B cell (primary cell): Measurements from ENCODE around the gene KDM5B. TPM values are rescaled to one million over a fixed set of nuclear protein-coding genes. Genes with fewer than 3 reads are reported as not detected.
A peak's percentile ranks its signal among the peaks of the same experiment; 100 is the strongest.

Source experiments
- ATAC-seq: fragments of 200-7000 bp; cut with Tn5 transposase; one replicate; pipeline ENCODE4 v1.10.0; 2021; ENCODE audit warnings: low read depth, mild to moderate bottlenecking, moderate number of reproducible peaks, moderate library complexity
- CTCF ChIA-PET: fragments of 350-600 bp; sonication (Branson Sonifier 250); formaldehyde crosslinking; loops from one replicate; lab custom pipeline; 2021; ENCODE audit warnings: antibody characterized with exemption, inconsistent platforms; lab: Charles Lee
- POLR2A ChIA-PET: fragments of 350-600 bp; sonication (Branson Sonifier 250); formaldehyde crosslinking; loops from one replicate; lab custom pipeline; 2021; ENCODE audit warnings: antibody characterized with exemption; lab: Charles Lee
- DNase-seq: peaks from one replicate; pipeline ENCODE4 v3.0.0; 2013
- H2AFZ ChIP-seq: 2 replicates; pipeline ENCODE4 v1.6.1; 2012; ENCODE audit warnings: mild to moderate bottlenecking, low read depth, low read length; ENCODE audit not compliant: insufficient read depth, poor library complexity, severe bottlenecking
- H3K27ac ChIP-seq, 2 donors: 1 replicate in 1 of 2; 2 replicates in 1 of 2; pipeline ENCODE4 v1.5.1; 2012 to 2013; ENCODE audit warnings: low read length in 2 of 2, mild to moderate bottlenecking in 2 of 2, moderate library complexity in 1 of 2
- H3K27me3 ChIP-seq, 4 experiments: fragments of 200-600 bp in 1 of 4; sonication (generic) in 1 of 4; replicated peaks in 1 of 4; 1 replicate in 2 of 4; 2 replicates in 2 of 4; pipeline versions ENCODE4 v1.6.1 to v1.7.0; 2013 to 2016; ENCODE audit warnings: low read length in 3 of 4, mild to moderate bottlenecking in 2 of 4, mixed read lengths in 1 of 4, moderate library complexity in 1 of 4; ENCODE audit not compliant: insufficient read depth in 4 of 4, control insufficient read depth in 3 of 4; ENCODE audit errors: control extremely low read depth in 1 of 4
- H3K36me3 ChIP-seq, 2 experiments: replicated peaks in 1 of 2; 1 replicate in 1 of 2; 2 replicates in 1 of 2; pipeline versions ENCODE4 v1.6.1 to v1.7.1; 2013; ENCODE audit warnings: low read length in 1 of 2; ENCODE audit not compliant: insufficient read depth in 2 of 2, control insufficient read depth in 1 of 2; ENCODE audit errors: control extremely low read depth in 1 of 2, extremely low read depth in 1 of 2
- H3K4me1 ChIP-seq, 2 donors: fragments of 200-600 bp in 1 of 2; sonication (generic) in 1 of 2; 1 replicate in 1 of 2; 2 replicates in 1 of 2; pipeline versions ENCODE4 v1.5.1 to v1.6.1; 2013 to 2017; ENCODE audit warnings: low read length in 2 of 2; ENCODE audit not compliant: control insufficient read depth in 2 of 2, insufficient read depth in 2 of 2
- H3K4me2 ChIP-seq: replicated peaks from 2 replicates; pipeline ENCODE3; 2012; ENCODE audit warnings: mild to moderate bottlenecking, low read depth, low read length; ENCODE audit not compliant: poor library complexity, severe bottlenecking
- H3K4me3 ChIP-seq, 5 experiments: fragments of 200-600 bp in 1 of 5; sonication (generic) in 1 of 5; 1 replicate in 3 of 5; 2 replicates in 2 of 5; pipeline versions ENCODE4 v1.5.1 to v1.7.0; 2011 to 2016; ENCODE audit warnings: low read length in 4 of 5, mild to moderate bottlenecking in 4 of 5, low read depth in 2 of 5, control low read depth in 1 of 5, moderate library complexity in 1 of 5; ENCODE audit not compliant: insufficient read depth in 1 of 5; ENCODE audit errors: control extremely low read depth in 1 of 5, extremely low read depth in 1 of 5
- H3K79me2 ChIP-seq: fragments of 200-600 bp; sonication (generic); one replicate; pipeline ENCODE4 v1.6.0; 2016; ENCODE audit warnings: low read length; ENCODE audit not compliant: control insufficient read depth, insufficient read depth
- H3K9ac ChIP-seq: fragments of 200-600 bp; sonication (generic); 2 replicates; pipeline ENCODE4 v1.6.1; 2017; ENCODE audit warnings: mild to moderate bottlenecking, low read length, moderate library complexity
- H3K9me3 ChIP-seq, 3 donors: one replicate each; pipeline versions ENCODE4 v1.6.1 to v1.7.1; 2013; ENCODE audit warnings: low read length in 2 of 3; ENCODE audit not compliant: control insufficient read depth in 2 of 3, insufficient read depth in 1 of 3; ENCODE audit errors: control extremely low read depth in 1 of 3
- H4K20me1 ChIP-seq: 2 replicates; pipeline ENCODE4 v1.6.0; 2012; ENCODE audit warnings: mild to moderate bottlenecking, low read length; ENCODE audit not compliant: insufficient read depth, control insufficient read depth, poor library complexity, severe bottlenecking
- H3K27ac Mint-ChIP-seq: one replicate; pipeline ENCODE4 v1.8.0; 2021; ENCODE audit warnings: mixed read lengths
- H3K27me3 Mint-ChIP-seq: one replicate; pipeline ENCODE4 v1.8.0; 2021; ENCODE audit warnings: mixed read lengths
- H3K4me1 Mint-ChIP-seq: one replicate; pipeline ENCODE4 v1.8.0; 2021; ENCODE audit warnings: mixed read lengths
- H3K4me3 Mint-ChIP-seq: one replicate; pipeline ENCODE4 v1.8.0; 2021; ENCODE audit warnings: mixed read lengths
- H3K9me3 Mint-ChIP-seq: one replicate; pipeline ENCODE4 v1.8.0; 2022; ENCODE audit warnings: mixed read lengths; ENCODE audit not compliant: insufficient read depth
- CTCF ChIP-seq: fragments of 200-600 bp; IDR thresholded peaks from one replicate; pipeline ENCODE4 v1.8.0; 2022; ENCODE audit warnings: antibody characterized with exemption, mild to moderate bottlenecking
- EZH2 ChIP-seq: IDR thresholded peaks from 2 replicates; pipeline ENCODE4 v1.6.1; 2012; ENCODE audit warnings: borderline replicate concordance, low read depth, mild to moderate bottlenecking, moderate library complexity, low read length; ENCODE audit not compliant: insufficient read depth, poor library complexity, severe bottlenecking
- WGBS: methylation state at CpG from one replicate; pipeline ENCODE4 v1.1.5; 2013; ENCODE audit warnings: missing lambda C conversion rate; ENCODE audit not compliant: insufficient coverage; 5-methylcytosine and 5-hydroxymethylcytosine counted together
- intact Hi-C: fragments of 100-400 bp; cut with micrococcal nuclease; formaldehyde crosslinking; loops from one replicate; pipeline ENCODE4 v1.10.0; 2022
- polyA plus RNA-seq: library from polyadenylated mRNA; depleted of rRNA; stranded (reverse); fragments of >200 nt; gene quantifications from 2 replicates; pipeline ENCODE4 v1.2.3, GENCODE V29; 2012
- total RNA-seq, 2 donors: library from RNA; stranded (reverse); fragments of 120-200 nt in 1 of 2; gene quantifications; 1 replicate in 1 of 2; 2 replicates in 1 of 2; pipeline versions ENCODE4 v1.2.3 to v1.2.4, GENCODE V29; 2013 to 2022

Gene KDM5B
- total and polyA plus RNA-seq, 2 donors (not counting 1 experiment from before 2014, with no cell fraction given) = 11.2 to 62.7 TPM

- H3K27me3 Mint-ChIP-seq = peaks cover 62% of the 10 kb centered on the region
- TF ChIP-seq CTCF (no peak), EZH2 (no peak)
- intact Hi-C loops = no loop called here
- POLR2A ChIA-PET = no interaction called here
- peak overlapping the region; percentile 53 for H3K4me2 ChIP-seq
- no peak for ATAC-seq
- no peak overlapping the region for H2AFZ ChIP-seq
- peaks cover 0 to 64% (median 21%) of the 10 kb centered on the region in 4 experiments for H3K27me3 ChIP-seq
- no peak for DNase-seq
- no peak overlapping the region for H3K9ac ChIP-seq
- no peaks in the 10 kb centered on the region for H4K20me1 ChIP-seq
- peaks cover 9 to 14% of the 10 kb centered on the region in 2 donors for H3K4me1 ChIP-seq
- no peaks in the 10 kb centered on the region for H3K79me2 ChIP-seq
- H3K27ac Mint-ChIP-seq = no peak overlapping the region
- H3K4me1 Mint-ChIP-seq = peaks cover 8% of the 10 kb centered on the region
- no peaks in the 10 kb centered on the region for H3K36me3 ChIP-seq
- H3K27ac ChIP-seq = no peak overlapping the region
- no peak overlapping the region for H3K4me3 ChIP-seq
- CTCF ChIA-PET = no interaction called here
- 5% methylated on average over 26 of the region's 34 CpGs for WGBS
- H3K9me3 Mint-ChIP-seq = no peaks in the 10 kb centered on the region
- no peaks in the 10 kb centered on the region for H3K9me3 ChIP-seq
- H3K4me3 Mint-ChIP-seq = no peak overlapping the region
Measured at GRCh38 chr1:202709276-202710041, 98.8 kb downstream of the KDM5B start.
